ENCODE measurements around the gene SENP7. TPM values are rescaled to one million over a fixed set of nuclear protein-coding genes. Genes with fewer than 3 reads are reported as not detected.

Gene SENP7
- total RNA-seq, 2 experiments from 2014 or later, result 17.7 to 19.5 TPM

DNA sequence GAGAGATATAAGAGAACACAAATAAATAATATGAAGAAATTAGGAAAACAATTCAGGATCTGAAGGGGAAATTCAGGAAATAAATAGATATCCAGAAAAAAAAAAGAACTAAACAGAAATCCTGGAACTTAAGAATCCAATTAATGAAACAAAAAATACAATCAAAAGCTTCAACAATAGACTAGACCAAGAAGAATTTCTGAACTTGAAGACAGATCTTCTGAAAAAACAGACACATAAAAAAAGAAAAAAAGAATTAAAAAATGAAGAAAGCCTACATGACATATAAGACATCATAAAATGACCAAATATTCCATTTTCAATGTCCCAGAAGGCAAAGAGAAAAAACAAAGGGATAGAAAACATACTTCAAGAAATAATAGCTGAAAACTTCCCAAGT, 124.3 kb downstream of the SENP7 start:
- Histone ChIP-seq H3K9me2 (ENCODE audit: insufficient read depth, low read length) (no peaks in the 10 kb centered on the region), H3K27ac (ENCODE audit: low read depth, low read length, poor library complexity, severe bottlenecking) (no peak overlapping the region), H3K4me1 (ENCODE audit: insufficient read depth, low read length, poor library complexity, severe bottlenecking) (no peaks in the 10 kb centered on the region), H3K36me3 (ENCODE audit: insufficient read depth, low read length) (no peaks in the 10 kb centered on the region), H3K79me2 (ENCODE audit: insufficient read depth, low read depth, low read length) (no peaks in the 10 kb centered on the region), H3K9me3 (ENCODE audit: low read length) (peaks cover 9% of the 10 kb centered on the region; the same call in 1 of the 2 replicates), H3K4me2 (ENCODE audit: low read length) (no peak overlapping the region), H3K4me3 (ENCODE audit: low read depth, low read length, poor library complexity, severe bottlenecking) (no peak overlapping the region), H4K20me1 (ENCODE audit: insufficient read depth, low read length) (no peaks in the 10 kb centered on the region), H2AFZ (ENCODE audit: low read length) (no peak overlapping the region)
- CTCF ChIA-PET (ENCODE audit: unreplicated experiment), result no interaction called here
- intact Hi-C loops (cut with micrococcal nuclease; ENCODE audit: unreplicated experiment), result no loop called here
- TF ChIP-seq, protein P1, sequence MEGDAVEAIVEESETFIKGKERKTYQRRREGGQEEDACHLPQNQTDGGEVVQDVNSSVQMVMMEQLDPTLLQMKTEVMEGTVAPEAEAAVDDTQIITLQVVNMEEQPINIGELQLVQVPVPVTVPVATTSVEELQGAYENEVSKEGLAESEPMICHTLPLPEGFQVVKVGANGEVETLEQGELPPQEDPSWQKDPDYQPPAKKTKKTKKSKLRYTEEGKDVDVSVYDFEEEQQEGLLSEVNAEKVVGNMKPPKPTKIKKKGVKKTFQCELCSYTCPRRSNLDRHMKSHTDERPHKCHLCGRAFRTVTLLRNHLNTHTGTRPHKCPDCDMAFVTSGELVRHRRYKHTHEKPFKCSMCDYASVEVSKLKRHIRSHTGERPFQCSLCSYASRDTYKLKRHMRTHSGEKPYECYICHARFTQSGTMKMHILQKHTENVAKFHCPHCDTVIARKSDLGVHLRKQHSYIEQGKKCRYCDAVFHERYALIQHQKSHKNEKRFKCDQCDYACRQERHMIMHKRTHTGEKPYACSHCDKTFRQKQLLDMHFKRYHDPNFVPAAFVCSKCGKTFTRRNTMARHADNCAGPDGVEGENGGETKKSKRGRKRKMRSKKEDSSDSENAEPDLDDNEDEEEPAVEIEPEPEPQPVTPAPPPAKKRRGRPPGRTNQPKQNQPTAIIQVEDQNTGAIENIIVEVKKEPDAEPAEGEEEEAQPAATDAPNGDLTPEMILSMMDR (conservative IDR thresholded peaks at IDR 0.05; ENCODE audit: low read length), result no peak
- TF ChIP-seq EZH2phosphoT487 (IDR thresholded peaks at IDR 0.05; ENCODE audit: borderline replicate concordance, low read depth, low read length), result no peak
- no peak for DNase-seq (ENCODE audit: low spot score)
- POLR2A ChIA-PET, result interaction anchor here (0.6 kb wide), 1 partner anchor 13 kb away, joined by 3 read pairs; no protein-coding TSS in a partner anchor
- BruUV-seq (replicated peaks), result no TSS peak

DNA sequence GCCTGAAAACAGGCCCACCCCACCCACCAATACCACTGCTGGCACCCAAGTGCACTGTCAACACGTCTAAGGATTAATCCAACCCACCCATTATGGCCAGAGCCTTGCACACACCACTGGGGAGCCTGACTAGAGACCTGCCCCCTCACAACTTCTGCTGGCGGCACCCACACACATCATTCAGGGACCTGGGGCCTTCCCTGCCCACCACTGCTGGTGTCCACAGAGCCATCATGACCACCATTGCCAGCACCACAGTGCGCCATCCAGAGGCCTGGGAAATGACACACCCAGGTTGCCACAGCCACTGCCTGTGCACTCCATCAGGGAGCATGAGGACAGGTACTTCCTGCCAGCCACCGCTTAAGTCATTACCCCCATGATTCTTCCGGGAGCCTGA, 125.7 kb downstream of the SENP7 start:
- Histone ChIP-seq H2AFZ (ENCODE audit: low read length) (no peak overlapping the region), H3K27ac (ENCODE audit: low read depth, low read length, poor library complexity, severe bottlenecking) (no peak overlapping the region), H4K20me1 (ENCODE audit: insufficient read depth, low read length) (no peaks in the 10 kb centered on the region), H3K9me3 (ENCODE audit: low read length) (peaks cover 5% of the 10 kb centered on the region; the same call in 1 of the 2 replicates), H3K4me1 (ENCODE audit: insufficient read depth, low read length, poor library complexity, severe bottlenecking) (no peaks in the 10 kb centered on the region), H3K9me2 (ENCODE audit: insufficient read depth, low read length) (no peaks in the 10 kb centered on the region), H3K4me3 (ENCODE audit: low read depth, low read length, poor library complexity, severe bottlenecking) (no peak overlapping the region), H3K4me2 (ENCODE audit: low read length) (no peak overlapping the region), H3K79me2 (ENCODE audit: insufficient read depth, low read depth, low read length) (no peaks in the 10 kb centered on the region), H3K36me3 (ENCODE audit: insufficient read depth, low read length) (no peaks in the 10 kb centered on the region)
- no peak for DNase-seq (ENCODE audit: low spot score)
- no peak for TF ChIP-seq EZH2phosphoT487 (IDR thresholded peaks at IDR 0.05; ENCODE audit: borderline replicate concordance, low read depth, low read length)
- TF ChIP-seq, protein P1 (conservative IDR thresholded peaks at IDR 0.05; ENCODE audit: low read length), result no peak
- intact Hi-C loops (cut with micrococcal nuclease; ENCODE audit: unreplicated experiment), result no loop called here
- BruUV-seq (replicated peaks), result no TSS peak
- POLR2A ChIA-PET, result no interaction called here
- CTCF ChIA-PET (ENCODE audit: unreplicated experiment), result no interaction called here

DNA sequence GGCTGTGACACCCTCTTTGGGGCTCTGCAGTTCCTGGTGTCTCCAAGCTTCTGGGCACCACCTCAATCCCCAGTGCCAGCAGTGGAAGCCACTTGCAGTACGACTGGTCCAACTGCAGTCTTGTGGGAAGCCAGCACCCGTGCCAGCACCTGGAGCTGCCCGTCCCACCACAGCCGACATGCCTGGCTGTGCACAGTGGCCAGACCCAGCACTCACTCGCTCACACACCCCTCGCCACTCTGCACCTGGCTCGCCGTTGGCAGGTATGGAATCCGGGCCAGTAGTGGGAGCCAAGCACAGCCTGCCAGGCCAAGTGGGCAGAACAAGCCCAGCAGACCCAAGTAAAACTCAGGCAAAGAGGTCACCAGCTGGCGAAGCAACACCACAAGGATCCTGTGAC, 128.6 kb downstream of the SENP7 start:
- no peak overlapping the region for H3K4me2 ChIP-seq (ENCODE audit: low read length)
- CTCF ChIA-PET (ENCODE audit: unreplicated experiment), result no interaction called here
- H3K9me2 ChIP-seq (ENCODE audit: insufficient read depth, low read length), result no peaks in the 10 kb centered on the region
- DNase-seq (ENCODE audit: low spot score), result no peak
- POLR2A ChIA-PET, result no interaction called here
- H3K36me3 ChIP-seq (ENCODE audit: insufficient read depth, low read length), result no peaks in the 10 kb centered on the region
- no peak overlapping the region for H3K27ac ChIP-seq (ENCODE audit: low read depth, low read length, poor library complexity, severe bottlenecking)
- intact Hi-C loops (cut with micrococcal nuclease; ENCODE audit: unreplicated experiment), result loop anchor here (5.0 kb wide), 1 partner anchor 178 kb away; the partner anchor contains the start of gene TRMT10C
- H4K20me1 ChIP-seq (ENCODE audit: insufficient read depth, low read length), result no peaks in the 10 kb centered on the region
- H3K4me3 ChIP-seq (ENCODE audit: low read depth, low read length, poor library complexity, severe bottlenecking), result no peak overlapping the region
- no peaks in the 10 kb centered on the region for H3K79me2 ChIP-seq (ENCODE audit: insufficient read depth, low read depth, low read length)
- peaks cover 3% of the 10 kb centered on the region; the same call in 1 of the 2 replicates for H3K9me3 ChIP-seq (ENCODE audit: low read length)
- H3K4me1 ChIP-seq (ENCODE audit: insufficient read depth, low read length, poor library complexity, severe bottlenecking), result peaks cover 6% of the 10 kb centered on the region
- TF ChIP-seq EZH2phosphoT487 (IDR thresholded peaks at IDR 0.05; ENCODE audit: borderline replicate concordance, low read depth, low read length), result no peak
- TF ChIP-seq, protein P1 (conservative IDR thresholded peaks at IDR 0.05; ENCODE audit: low read length), result no peak
- no TSS peak for BruUV-seq (replicated peaks)
- H2AFZ ChIP-seq (ENCODE audit: low read length), result no peak overlapping the region
